ENCODE results near the gene QSOX2.

QSOX2 gene

DNA sequence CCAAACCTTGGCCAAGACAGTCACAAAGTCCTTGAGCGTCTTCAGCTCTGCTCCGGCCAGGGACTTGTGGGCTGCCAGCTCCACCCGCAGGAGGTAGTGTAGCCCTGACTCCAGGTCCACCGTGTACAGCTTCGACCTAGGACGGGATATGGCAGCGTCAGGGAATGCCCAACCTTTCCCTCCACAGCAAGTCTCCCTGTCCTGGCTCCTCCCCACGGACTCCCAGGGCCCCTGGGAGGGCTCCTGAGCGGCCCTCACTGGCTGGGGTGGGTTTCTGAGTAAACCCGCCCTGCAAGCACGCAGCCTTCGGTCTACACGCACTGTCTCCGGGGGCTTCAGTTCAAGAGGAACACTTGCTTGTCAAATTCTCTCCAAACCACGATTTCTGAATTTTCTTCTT, 26.9 kb downstream of the QSOX2 start:
- no peak for DNase-seq

DNA sequence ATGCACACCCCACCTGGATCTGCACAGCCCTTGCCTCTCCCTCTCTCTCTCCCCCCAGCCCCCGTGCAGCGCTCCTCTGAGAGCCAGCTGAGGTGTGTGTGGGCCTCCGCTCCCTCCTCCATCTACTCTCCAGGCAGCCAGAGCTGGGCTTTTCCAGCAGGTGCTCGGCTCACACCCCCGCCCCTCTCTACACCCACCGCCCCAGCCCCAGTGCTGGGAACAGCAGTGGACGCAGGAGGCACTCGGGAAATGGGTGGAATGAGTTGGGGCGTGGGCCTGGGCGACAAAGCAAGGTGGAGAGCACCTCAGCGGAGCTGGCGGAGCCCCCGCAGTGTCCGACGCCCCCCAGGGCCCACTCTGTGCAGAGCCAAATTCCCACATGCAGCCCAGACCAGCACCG, 27.3 kb downstream of the QSOX2 start:
- no peak for DNase-seq

DNA sequence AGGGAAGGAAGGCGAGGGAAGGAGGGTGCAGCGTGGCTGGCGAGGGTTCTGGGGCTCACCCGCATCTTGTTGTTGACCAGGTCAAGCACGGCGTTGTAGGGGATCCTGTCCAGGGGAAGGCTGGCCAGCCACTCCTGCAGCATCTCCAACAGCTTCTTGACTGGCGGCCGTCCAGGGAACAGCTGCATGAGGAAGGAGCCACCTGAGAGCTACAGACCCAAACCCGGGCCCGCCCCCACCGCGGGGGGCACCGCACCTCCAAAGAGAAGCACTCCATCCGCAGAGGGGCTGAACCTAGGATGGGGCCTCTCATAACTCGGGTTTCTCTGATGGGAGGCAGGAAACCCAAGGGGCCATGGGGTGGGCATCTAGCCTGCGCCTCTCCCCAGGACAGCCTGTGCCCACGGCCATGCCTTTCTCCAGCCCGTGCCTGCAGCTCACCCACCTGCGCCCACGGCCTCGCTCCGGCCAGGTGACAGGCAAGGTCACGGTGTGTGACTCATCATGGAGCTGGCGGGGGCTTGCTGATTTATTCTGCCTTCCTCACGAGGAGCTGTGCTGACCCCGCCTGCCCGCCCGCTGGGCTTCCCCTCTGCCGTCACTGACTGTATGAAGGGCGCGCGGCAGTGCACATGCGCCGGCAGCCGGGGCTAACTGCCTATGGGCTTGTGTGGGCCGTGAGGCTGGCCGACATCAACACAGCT, 28.9 kb downstream of the QSOX2 start:
- DNase-seq = no peak

DNA sequence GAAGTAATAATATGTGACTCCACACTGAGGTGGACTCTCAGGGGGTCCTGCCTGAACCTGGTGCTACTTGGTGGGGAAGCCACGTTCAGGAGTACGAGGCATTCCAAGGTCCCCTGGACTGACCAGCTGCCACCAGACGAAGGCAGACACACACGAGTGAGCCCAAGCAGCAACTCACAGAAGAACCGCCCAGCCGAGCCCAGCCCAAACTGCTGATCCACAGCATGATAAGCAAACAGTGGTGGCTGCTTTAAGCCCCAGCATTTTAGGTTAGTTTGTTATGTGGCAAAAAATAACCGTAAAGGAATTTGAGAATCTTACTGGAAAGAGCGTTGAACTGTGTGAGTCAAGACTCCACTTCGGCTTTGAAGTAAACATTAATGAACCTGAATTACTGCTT, 31.9 kb downstream of the QSOX2 start:
- no peak for DNase-seq

DNA sequence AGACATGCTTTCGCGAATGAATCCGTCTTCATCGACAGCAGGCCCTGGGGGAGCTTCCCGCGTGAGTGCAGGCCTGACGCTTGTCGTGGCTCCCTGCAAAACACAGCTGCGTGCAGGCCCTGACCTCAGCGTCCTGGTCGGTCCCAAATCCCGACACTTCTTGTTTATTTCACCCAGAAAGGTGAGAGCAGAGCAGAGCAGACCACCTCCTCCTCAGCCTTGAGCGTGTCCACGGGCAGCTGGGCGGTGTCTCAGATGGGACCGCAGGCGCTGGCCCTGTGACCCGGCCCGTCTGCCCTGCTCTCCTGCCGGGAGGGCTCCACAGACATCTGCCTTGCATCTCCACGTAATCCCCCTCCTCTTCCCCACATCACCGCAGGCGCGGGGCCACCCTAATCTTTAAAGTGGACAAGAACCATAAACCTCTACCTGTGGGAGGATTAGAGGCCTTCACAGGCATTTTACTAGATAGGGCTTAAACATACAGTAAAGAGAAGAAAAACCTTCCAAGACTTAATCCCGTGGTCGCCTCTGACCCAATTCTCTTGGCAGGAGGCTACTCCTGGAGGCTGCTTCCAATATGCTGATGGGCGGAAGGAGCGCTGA, 33.2 kb downstream of the QSOX2 start:
- DNase-seq = no peak

DNA sequence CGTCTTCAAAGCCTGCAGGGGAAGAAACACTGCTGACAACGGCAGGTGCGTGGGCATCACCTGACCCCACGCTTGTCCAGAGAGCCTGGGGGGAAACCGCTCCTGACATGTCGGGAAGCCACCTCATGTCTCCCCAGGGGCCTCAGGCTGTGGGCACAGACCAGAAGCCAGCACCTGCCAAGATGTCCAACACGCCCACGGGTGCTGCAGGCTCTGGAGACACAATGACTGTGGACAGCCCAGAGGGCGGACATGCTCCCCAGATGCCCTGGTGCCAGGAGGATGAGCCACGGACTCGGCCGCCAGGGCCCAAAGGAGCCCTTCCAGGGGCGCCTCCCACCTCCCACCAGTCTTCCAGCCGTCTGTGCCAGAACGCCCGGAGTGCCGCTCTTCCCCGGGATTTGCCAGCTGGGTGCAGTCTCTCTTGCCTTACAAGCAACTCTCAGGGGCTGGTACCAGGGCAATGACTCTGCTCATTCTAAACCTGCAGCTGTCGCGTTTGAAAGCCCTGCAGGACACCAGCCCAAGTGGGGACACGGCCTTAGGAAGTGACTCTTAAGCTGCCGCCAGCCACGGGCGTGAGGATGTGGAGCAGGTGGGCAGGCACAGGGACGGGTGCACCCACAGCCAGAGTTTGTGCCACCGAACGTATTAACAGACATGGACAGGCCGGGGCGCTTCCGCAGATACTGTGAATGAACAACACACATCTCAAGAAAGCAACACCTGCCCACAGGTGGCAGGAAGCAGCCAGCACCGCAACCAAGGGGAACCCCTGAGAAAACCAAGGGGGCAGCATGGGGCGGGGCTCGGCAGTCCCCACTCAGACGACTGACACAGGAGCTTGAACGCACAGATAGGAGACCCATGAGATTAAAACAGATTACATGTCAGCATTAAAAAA, 33.9 kb downstream of the QSOX2 start:
- DNase-seq = no peak

DNA sequence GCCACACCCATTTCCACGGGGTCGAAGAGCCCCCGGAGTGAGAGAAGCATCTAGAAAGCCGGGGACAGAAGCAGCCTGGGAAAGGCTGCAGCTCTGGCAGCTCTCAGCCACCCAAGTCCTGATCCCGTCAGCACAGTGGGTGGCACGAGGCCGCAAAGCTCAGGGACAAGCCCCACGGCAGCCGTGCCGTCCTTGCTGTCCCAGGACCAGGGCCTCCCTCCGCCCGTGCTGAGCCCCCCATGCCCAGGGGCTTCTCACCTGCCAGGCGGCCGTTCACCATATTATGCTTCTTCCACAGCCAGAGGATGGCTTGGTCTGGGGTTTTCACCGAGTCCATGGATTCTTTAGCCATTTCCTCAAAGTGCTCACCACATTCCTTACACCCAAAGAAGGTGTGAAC, 34.6 kb downstream of the QSOX2 start:
- no peak for DNase-seq

DNA sequence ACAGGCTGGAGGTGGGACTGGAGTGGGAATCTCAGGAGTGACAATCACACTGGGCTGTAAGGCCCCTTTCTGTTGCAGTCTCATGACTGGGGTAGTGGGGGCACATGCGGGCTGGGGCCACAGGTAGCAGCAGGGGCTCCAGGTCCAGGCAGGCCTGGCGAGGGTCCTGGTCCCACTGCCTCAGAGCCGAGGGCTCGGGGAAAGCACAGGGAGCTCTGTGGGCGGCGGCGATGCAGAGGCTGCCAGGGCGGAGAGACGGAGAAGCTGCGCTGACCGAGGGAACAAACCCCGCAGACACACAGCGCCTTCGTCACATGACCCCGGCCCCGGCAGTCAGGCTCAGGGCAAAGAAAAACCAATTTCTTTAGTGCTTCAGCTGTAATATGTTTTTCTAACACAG, 35.3 kb downstream of the QSOX2 start:
- DNase-seq = no peak

DNA sequence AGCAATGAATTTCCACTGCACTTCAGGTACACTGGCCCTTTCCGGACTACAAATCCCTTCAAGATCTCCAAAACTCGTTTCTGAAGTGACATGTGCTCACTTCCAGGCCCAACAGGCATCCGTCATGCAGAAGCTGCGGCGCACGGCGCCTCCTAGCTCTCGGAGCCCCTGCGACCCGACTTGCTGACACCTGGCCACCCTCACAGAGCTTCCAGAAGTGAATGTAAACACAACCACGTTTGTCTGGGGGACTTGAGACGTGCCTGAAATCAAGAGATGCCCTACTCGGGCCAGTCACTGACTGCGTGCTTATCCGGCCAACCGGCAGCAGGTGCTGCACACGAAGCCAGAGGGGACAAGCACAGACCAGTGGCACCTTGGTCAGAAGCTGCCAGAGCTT, 35.8 kb downstream of the QSOX2 start:
- DNase-seq = no peak

DNA sequence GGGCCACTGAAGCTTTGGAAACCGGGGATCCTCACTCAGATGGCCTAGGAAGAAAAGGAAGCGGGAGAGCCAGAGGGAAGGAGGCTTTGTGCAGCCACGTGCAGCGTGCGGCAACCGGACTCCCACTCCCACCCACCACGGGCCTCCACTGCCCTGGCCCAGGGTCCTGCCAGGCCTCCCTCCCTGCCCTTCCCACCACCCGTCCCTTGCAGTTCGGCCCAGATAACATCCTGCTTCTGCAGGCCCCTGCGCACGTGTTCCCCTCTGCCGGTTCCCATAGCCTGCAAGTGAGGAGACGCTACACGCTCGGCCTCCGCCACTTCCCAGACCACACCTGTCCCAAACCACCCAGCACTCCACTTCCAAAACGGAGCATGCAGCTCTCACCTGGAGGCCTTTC, 36.4 kb downstream of the QSOX2 start:
- DNase-seq = no peak

DNA sequence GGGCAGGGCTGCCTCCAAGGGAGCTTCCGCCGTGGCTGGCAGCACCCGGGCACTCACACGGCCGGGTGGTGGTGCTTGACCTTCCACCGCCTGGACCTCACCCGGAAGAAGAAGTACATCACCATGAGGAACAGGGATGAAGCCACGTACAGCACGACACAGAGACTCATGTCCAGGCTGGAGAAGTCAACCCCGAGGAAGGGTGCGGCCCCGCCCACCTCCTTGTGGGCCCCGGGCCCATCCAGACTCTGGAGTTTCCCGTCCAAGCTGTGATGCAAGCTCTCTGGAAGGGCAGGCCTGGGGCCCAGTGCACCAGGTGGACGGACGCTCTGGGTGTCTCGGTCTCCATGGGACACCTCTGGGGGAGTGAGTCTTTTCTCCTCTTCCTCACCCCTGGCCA, 36.9 kb downstream of the QSOX2 start:
- DNase-seq = no peak

DNA sequence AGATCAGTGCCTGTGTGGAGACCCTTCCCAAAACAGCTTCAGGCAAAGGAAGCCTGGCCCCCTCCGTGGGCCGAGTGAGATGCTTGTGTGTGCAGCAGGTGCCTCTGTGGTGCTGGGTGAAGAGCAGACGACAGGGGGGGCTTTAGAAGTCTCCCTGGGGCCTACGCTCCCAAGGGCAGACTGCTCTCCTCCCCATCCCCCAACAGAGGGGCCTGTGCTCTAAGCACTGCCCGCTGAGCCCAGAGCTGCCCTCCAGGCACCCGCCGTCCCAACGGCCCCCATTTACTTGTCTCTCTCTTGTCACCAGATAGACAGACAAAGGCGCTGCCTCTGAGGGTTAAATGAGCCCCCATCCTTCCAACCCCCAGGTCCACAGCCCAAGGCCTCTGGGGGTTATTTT, 38.0 kb downstream of the QSOX2 start:
- DNase-seq = no peak

DNA sequence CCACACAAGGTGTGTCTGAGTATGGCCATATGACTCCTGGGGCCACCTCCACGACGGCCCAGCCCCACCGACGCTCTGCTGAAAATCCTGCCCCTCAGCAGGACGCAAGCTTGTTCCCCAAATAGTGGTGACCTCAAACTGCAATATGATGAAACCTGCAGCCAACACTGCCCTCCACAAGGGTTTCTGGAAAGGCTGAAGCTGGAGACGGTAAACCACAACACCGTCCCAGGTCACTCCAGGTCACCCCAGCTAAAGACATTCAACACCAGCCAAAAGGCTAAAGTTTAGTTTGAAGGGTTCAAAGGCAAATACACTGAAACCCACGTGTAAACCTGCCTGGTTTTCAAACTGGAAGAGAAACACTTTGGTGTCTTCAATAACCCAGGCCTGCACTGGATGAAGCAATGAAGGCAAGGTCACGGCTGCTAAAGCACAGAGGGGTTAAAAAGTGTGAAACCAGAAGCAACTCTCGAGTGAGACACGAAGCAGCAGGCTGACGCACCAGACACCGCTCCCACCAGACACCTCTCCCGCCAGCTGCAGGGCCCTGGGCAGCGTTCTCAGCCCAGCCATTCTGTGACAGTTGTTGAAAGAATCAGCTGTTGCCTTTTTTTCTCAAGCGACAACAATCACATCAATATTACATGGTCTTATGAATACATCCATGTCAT, 38.9 kb downstream of the QSOX2 start:
- no peak for DNase-seq

DNA sequence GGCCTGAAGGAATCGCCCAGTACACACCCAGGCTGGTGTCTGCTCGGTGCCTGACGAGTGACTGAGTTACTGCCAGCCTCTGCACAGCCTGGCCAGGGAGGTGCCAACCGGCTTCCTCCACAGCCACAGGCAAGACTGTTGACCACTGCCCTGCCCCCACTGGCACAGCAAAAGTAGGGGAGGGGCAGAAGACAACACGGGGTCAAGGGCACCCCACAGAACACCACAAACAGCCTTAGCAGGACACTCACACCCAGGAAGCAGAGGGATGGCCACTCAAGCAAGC, 40.0 kb downstream of the QSOX2 start:
- DNase-seq = no peak

DNA sequence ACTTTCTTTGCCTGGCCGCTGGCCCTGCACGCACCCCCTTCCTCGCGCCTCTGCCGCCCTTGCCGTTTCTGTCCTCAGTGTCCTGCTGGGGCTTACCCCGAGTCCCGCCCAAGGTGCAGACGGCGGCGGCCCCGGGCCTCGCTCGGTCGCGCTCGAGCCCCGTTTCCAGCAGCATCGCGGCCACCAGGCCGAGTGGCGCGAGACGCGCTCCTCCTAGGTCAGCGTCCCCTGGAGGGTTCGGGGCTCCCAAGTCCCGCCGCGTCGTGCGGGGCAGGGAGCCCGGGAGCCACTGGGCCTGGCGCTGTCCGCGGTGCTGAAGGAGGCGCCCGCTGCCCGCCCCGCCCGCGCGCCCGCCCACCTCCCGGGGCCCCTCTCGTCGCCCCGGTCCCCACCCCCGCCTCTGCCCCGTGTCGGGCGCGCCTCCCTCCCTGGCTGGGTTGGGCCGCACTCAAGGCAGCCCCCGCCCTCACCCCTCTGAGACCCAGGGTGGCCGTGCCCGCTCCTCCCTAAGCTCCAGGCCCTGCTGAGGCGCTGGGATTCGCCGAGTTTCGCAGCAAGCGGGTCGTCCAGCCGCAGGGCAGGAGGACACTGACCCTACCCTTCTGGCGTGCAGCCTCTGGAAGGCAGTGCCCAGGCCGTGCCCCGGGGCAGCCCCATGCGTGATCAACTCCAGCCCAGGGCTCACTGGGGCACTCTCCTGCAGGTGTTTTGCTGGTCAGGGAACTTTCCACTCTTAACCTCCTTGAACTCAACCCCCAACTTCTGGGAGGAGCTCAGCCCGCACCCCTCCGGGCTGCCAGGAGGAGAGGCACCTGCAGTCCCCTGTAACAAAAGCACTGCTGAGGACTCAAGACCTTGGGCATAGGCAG, 40.5 kb downstream of the QSOX2 start, which contains the start of gene LHX3:
Gene LHX3 (minus strand): TSS at position 291 of the 869 bp plus-strand sequence. CDS start 116 bp downstream, at position 175.
- DNase-seq = no peak

DNA sequence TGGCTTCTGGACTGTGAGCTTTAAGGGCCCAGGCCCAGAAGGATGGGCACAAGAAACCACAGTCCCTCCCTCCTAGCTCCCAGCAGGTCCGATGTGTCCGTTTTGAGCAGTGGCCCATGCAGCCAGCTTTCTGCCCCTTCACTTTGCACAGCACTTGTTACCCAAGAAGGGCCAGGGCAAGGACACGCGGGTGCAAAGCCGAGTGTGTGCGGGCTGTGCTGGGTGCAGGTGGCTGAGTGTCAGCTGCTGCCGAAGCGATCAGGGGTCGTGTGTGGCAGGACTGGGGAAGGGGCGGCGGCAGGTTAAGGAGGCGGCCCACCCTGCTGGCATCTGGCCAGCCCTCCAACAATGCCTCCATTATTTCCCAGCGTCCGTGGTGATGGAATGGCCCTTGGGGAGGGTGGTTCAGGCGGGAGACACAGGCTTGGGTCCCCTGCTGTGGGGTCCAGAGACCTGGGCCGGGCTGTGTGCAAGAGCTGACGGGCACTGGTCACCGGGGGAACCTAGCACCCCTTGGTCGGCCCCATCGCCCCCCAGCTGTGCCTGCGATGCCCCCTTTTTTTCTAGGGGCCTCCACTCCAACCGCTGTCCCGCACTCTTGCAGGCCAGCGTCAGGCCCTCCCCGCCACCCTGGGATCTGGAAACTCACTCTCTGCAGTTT, 41.3 kb downstream of the QSOX2 start:
- DNase-seq = no peak

DNA sequence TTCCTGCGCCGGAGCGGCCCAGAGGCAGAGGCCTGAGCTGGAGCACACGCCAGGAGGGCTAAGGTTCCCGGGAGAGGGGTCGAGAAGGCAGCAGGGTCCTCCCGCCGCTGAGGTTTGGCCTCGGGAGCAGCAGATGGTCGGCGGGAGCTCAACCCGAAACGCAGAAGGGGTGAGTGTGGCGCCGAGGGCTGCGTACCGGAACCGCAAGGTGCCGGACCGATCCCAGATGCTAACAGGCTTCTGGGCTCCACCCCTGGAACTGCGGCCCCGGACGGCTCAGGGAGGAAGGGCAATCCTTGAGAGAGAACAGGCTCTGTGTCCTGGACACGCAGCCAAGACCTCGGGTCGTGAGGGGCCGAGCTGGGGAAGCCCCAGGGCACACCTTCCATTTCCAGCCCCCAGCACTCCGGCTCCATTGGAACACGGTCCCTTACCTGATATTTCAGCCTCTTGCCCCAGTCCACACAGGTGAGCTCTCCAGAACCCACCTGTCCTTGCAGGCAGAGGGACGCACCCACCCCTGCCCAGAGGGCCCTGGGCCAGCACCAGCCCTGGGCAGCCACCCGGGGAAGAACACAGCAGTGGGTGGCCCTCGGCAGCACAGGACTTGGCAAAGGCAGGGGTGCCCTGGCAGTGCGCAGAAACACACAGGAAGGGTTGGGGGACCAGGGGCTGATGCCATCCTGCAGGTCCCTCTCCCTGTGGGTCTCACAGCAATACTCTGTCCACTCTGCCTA, 42.0 kb downstream of the QSOX2 start:
- no peak for DNase-seq

DNA sequence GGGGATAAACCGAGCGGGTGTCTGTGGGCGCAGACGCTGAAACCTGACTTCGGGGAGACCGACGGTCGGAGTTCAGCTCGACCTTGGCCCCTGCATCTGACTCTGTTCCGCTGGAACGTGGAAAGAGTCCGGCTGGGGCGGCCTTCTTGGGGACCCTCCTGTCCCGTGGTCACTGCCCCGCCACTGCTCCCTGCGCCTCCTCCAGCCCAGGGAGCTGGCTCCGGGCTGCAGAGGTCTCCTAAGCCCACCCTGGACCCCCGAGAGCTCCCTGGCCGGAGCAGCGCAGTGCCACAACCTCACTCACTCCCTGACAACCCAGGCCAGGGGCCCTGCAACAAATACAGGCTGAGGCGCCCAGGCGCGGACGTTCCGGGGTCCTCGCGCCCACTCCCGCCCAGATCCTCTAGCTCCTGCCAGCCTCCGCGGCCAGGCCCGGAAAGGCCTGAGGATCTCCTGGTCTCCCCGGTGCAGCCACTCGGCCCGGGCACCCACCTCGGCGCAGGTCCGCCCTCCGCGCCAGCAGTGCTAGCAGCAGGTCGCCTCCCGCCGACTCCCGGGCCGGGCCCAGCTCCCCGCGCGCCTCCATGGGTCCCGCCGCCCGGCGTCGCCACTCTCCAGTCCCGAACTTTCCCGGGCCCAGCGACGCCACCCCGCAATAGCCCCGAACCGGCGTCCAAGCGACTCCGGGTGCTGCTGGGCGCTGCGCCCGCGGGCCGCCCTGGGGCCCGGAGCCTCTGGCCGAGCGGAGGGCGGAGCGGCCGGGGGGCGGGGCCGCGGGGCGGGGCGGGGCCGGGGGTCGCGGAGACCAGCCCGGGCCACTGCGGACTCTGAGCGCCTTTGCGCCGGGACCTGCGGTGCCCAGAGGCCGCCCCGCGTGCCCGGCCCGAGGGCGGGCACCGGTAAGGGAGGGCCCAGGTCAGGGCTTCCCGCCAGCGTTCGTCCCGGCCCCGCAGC, 42.9 kb downstream of the QSOX2 start:
- no peak for DNase-seq

DNA sequence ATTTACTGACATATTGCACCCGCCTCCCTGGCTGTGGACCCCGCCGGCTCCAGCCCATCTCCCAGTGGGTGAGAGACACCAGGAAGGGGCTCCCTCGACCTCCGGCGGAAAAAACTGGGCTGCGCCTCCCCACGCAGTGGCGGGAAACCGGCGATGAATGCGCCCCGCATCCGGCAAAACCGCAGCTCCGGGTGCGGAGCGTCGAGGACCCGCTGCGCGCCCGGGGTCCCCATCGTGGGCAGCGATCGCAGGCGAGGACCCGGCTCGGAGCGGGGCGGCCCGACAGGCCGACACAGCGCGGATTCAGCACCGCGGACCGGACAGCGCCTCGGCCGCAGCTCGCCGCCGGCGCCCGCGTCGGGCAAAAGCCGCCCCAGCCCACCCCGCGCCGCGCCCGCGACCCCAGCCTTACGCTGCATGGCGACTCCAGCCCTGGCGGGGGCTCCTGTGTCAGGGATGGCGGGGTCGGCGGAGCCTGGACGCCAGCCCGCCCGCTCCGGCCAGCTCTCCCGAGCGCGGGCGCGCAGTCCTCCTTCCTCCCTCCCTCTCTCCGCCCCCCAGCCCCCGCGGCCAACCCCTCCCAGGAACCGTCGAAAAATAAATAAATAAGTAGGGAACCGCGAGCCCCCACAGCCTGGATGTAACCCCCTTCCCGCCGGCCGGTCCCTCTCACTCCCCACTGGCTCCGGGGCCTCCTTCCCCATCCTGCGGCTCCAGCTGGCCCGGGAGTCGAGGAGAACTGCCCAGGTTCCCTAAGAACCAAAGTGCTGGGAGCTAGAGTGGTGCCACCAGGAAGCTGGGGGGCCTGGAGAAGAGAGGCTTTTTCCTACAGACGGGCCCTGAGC, 43.8 kb downstream of the QSOX2 start:
- no peak for DNase-seq
